ENCODE results near the gene SLC38A7.

The SLC38A7 gene

GRCh38 chr16:58647107-58647506 lies 37.5 kb downstream of the SLC38A7 start:
- no peak for DNase-seq (ENCODE audit: low read depth)
- H3K4me3 ChIP-seq (ENCODE audit: low read depth, low read length): no peak overlapping the region
- no peak for TF ChIP-seq CTCF (IDR thresholded peaks at IDR 0.05; ENCODE audit: low read depth, low read length, missing control alignments)

- H3K4me3 ChIP-seq (ENCODE audit: low read depth, low read length): no peak overlapping the region
- TF ChIP-seq CTCF (IDR thresholded peaks at IDR 0.05; ENCODE audit: low read depth, low read length, missing control alignments): no peak
- no peak for DNase-seq (ENCODE audit: low read depth)
These were observed 39.6 kb downstream of the SLC38A7 start for GRCh38 chr16:58644765-58645487.

GRCh38 chr16:58644108-58644507 lies 40.5 kb downstream of the SLC38A7 start:
- no peak for TF ChIP-seq CTCF (IDR thresholded peaks at IDR 0.05; ENCODE audit: low read depth, low read length, missing control alignments)
- no peak overlapping the region for H3K4me3 ChIP-seq (ENCODE audit: low read depth, low read length)
- DNase-seq (ENCODE audit: low read depth): no peak

- no peak overlapping the region for H3K4me3 ChIP-seq (ENCODE audit: low read depth, low read length)
- no peak for TF ChIP-seq CTCF (IDR thresholded peaks at IDR 0.05; ENCODE audit: low read depth, low read length, missing control alignments)
- DNase-seq (ENCODE audit: low read depth): no peak
These were observed 43.6 kb downstream of the SLC38A7 start for GRCh38 chr16:58640949-58641348.

GRCh38 chr16:58639836-58640235 lies 44.7 kb downstream of the SLC38A7 start:
- TF ChIP-seq CTCF (IDR thresholded peaks at IDR 0.05; ENCODE audit: low read depth, low read length, missing control alignments): no peak
- no peak overlapping the region for H3K4me3 ChIP-seq (ENCODE audit: low read depth, low read length)

GRCh38 chr16:58639230-58639629 lies 45.3 kb downstream of the SLC38A7 start:
- TF ChIP-seq CTCF (IDR thresholded peaks at IDR 0.05; ENCODE audit: low read depth, low read length, missing control alignments): no peak
- no peak overlapping the region for H3K4me3 ChIP-seq (ENCODE audit: low read depth, low read length)
- no peak for DNase-seq (ENCODE audit: low read depth)

More at GRCh38 chr16:58639836-58640235, 44.7 kb downstream of the SLC38A7 start:
- no peak for DNase-seq (ENCODE audit: low read depth)

All from GM12864 (cell line).